ENCODE results near the gene PHACTR3. TPM values are rescaled to one million over a fixed set of nuclear protein-coding genes. Genes with fewer than 3 reads are reported as not detected.

The PHACTR3 gene
- total RNA-seq, 1 experiment from 2014 or later, result not detected

DNA sequence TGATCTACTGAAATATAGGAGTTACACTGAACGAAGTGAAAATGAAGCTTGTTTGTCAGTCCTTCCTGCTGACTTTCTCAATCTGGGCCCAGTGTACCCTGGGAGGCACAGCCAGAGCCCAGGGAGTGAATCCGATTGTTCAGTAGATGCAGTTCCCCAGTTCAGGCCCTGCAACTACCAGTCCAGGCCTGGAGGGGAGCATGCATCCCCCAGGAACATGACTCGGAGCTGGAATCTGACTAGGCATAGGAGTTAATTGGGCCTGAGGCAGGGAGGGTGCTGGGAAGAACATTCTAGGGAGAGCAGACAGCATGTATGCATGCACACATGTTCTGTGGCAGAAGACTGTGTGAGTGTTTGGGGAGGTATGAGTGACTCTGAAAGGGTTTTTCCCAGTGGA, 42.1 kb downstream of the PHACTR3 start:
- BruUV-seq (replicated peaks), result no TSS peak
- RAD21 ChIA-PET (ENCODE audit: low non-redundant PET in 1 of 2, low total read pairs in 2 of 2, uncharacterized antibody in 2 of 2, unreplicated experiment in 2 of 2), result no interaction called here
- intact Hi-C loops (cut with micrococcal nuclease), result no loop called here
- ATAC-seq, result no peak
- POLR2A ChIA-PET, result no interaction called here
- H3K4me3 ChIP-seq (replicated peaks in 1 of 2; ENCODE audit: low read depth in 1 of 2, low read length in 2 of 2), result no peak overlapping the region
- H2AFZ ChIP-seq (ENCODE audit: low read depth, low read length, poor library complexity, severe bottlenecking), result no peak overlapping the region
- DNase-seq (ENCODE audit: low read depth, low spot score), result no peak
- H3K9me3 ChIP-seq (ENCODE audit: control insufficient read depth in 1 of 2, insufficient read depth in 1 of 2, low read depth in 1 of 2, low read length in 2 of 2), result no peaks in the 10 kb centered on the region
- H3K9me2 ChIP-seq (ENCODE audit: insufficient read depth), result no peaks in the 10 kb centered on the region
- no peaks in the 10 kb centered on the region for H4K20me1 ChIP-seq (ENCODE audit: insufficient read depth)
- H3K27ac ChIP-seq (ENCODE audit: low read depth, low read length), result no peak overlapping the region
- no peaks in the 10 kb centered on the region for H3K4me1 ChIP-seq (ENCODE audit: control insufficient read depth in 1 of 2, insufficient read depth in 2 of 2, low read length in 2 of 2)
- TF ChIP-seq EGR1 (IDR thresholded peaks at IDR 0.05; ENCODE audit: low read depth), result no peak
- TF ChIP-seq EZH2 (IDR thresholded peaks at IDR 0.05), result no peak
- TF ChIP-seq RAD21 (IDR thresholded peaks at IDR 0.05; ENCODE audit: low read depth), result no peak
- no peak for TF ChIP-seq YY1 (IDR thresholded peaks at IDR 0.05; ENCODE audit: extremely low read depth, insufficient replicate concordance, low read depth, low read length)
- no peak for TF ChIP-seq SP1 (IDR thresholded peaks at IDR 0.05; ENCODE audit: low read depth)
- TF ChIP-seq JUND (IDR thresholded peaks at IDR 0.05), result no peak
- TF ChIP-seq, protein P1, sequence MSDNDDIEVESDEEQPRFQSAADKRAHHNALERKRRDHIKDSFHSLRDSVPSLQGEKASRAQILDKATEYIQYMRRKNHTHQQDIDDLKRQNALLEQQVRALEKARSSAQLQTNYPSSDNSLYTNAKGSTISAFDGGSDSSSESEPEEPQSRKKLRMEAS (IDR thresholded peaks at IDR 0.05), result no peak
- CTCF ChIA-PET, result interaction anchor here (1.1 to 1.2 kb wide), 2 partner anchors 10 to 48 kb away, joined by 3 to 4 read pairs; no protein-coding TSS in a partner anchor
- peaks cover 16% of the 10 kb centered on the region for H3K27me3 ChIP-seq (ENCODE audit: insufficient read depth, low read length)
- H3K36me3 ChIP-seq (ENCODE audit: control insufficient read depth in 1 of 2, insufficient read depth in 2 of 2, low read length in 2 of 2), result no peaks in the 10 kb centered on the region
- H3K4me2 ChIP-seq (ENCODE audit: low read length), result no peak overlapping the region
- H3K9ac ChIP-seq (ENCODE audit: low read length), result no peak overlapping the region
- H3K79me2 ChIP-seq (ENCODE audit: insufficient read depth, low read length), result no peaks in the 10 kb centered on the region

DNA sequence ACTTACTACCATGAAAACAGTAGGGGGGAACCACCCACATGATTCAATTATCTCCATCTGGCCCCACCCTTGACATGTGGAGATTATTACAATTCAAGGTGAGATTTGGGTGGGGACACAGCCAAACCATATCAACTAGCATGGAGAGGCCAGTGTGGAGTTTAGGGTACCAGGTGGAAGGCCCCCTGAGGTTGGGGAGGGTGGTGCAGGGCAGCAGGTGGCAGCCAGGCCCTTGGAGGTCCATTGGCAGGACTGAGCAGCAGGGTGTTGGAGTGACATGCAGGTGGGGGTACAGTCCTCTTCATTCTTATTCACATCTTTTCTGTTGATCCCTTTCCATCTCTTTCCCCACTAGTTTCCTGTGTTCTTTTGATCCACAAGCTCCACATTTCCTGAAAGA, 42.9 kb downstream of the PHACTR3 start:
- DNase-seq (ENCODE audit: low read depth, low spot score) (no peak), ATAC-seq (no peak)
- Histone ChIP-seq H3K27me3 (ENCODE audit: insufficient read depth, low read length) (peaks cover 12% of the 10 kb centered on the region), H3K9me2 (ENCODE audit: insufficient read depth) (no peaks in the 10 kb centered on the region), H2AFZ (ENCODE audit: low read depth, low read length, poor library complexity, severe bottlenecking) (no peak overlapping the region), H3K79me2 (ENCODE audit: insufficient read depth, low read length) (no peaks in the 10 kb centered on the region), H3K4me3 (replicated peaks in 1 of 2; ENCODE audit: low read depth in 1 of 2, low read length in 2 of 2) (no peak overlapping the region), H3K9ac (ENCODE audit: low read length) (no peak overlapping the region), H3K27ac (ENCODE audit: low read depth, low read length) (no peak overlapping the region), H3K4me1 (ENCODE audit: control insufficient read depth in 1 of 2, insufficient read depth in 2 of 2, low read length in 2 of 2) (no peaks in the 10 kb centered on the region), H4K20me1 (ENCODE audit: insufficient read depth) (no peaks in the 10 kb centered on the region), H3K9me3 (ENCODE audit: control insufficient read depth in 1 of 2, insufficient read depth in 1 of 2, low read depth in 1 of 2, low read length in 2 of 2) (no peaks in the 10 kb centered on the region), H3K4me2 (ENCODE audit: low read length) (no peak overlapping the region), H3K36me3 (ENCODE audit: control insufficient read depth in 1 of 2, insufficient read depth in 2 of 2, low read length in 2 of 2) (no peaks in the 10 kb centered on the region)
- ChIA-PET RAD21 (ENCODE audit: low non-redundant PET in 1 of 2, low total read pairs in 2 of 2, uncharacterized antibody in 2 of 2, unreplicated experiment in 2 of 2) (no interaction called here), POLR2A (no interaction called here), CTCF (no interaction called here)
- TF ChIP-seq SP1 (IDR thresholded peaks at IDR 0.05; ENCODE audit: low read depth) (no peak), ELF1 (IDR thresholded peaks at IDR 0.05; ENCODE audit: borderline replicate concordance, low read depth) (no peak), SIN3A (IDR thresholded peaks at IDR 0.05; ENCODE audit: low read depth) (no peak)
- TF ChIP-seq, protein P1 (IDR thresholded peaks at IDR 0.05), result no peak
- intact Hi-C loops (cut with micrococcal nuclease), result no loop called here
- BruUV-seq (replicated peaks), result no TSS peak

Measured in HCT116 (cell line).